Neural progenitor cell (in vitro differentiated cells): Measurements from ENCODE around the gene LCTL.

Experiments used
- EZH2phosphoT487 ChIP-seq: fragments of 200-600 bp; sonication (generic); IDR thresholded peaks from 2 replicates; pipeline ENCODE4 v1.6.1; 2017; ENCODE audit warnings: antibody characterized with exemption
- TF ChIP-seq, protein P1 (sequence below): fragments of 200-600 bp; sonication (generic); IDR thresholded peaks from 2 replicates; pipeline ENCODE4 v1.5.1; 2017; ENCODE audit warnings: antibody characterized with exemption, mild to moderate bottlenecking

DNA sequence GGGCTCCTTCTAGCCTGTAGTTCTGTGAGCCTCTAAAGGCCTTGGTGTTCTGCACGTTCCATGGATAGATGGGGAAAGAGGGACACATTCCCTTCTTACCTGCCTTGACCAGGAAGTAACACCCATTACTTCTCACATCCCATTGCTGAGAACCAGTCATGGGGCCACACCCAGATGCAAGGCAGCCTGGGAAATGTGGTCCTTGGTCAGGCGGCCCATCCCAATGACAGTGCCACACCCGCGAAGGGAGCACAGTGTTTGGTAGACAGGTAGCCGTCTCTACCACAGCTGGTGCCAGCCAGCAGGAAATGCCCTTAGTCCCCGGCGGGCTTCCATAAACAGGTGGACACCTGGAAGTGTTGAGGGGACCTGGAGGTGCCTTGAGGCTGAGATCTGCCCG lies 23.2 kb upstream of the LCTL start:
- TF ChIP-seq, protein P1, sequence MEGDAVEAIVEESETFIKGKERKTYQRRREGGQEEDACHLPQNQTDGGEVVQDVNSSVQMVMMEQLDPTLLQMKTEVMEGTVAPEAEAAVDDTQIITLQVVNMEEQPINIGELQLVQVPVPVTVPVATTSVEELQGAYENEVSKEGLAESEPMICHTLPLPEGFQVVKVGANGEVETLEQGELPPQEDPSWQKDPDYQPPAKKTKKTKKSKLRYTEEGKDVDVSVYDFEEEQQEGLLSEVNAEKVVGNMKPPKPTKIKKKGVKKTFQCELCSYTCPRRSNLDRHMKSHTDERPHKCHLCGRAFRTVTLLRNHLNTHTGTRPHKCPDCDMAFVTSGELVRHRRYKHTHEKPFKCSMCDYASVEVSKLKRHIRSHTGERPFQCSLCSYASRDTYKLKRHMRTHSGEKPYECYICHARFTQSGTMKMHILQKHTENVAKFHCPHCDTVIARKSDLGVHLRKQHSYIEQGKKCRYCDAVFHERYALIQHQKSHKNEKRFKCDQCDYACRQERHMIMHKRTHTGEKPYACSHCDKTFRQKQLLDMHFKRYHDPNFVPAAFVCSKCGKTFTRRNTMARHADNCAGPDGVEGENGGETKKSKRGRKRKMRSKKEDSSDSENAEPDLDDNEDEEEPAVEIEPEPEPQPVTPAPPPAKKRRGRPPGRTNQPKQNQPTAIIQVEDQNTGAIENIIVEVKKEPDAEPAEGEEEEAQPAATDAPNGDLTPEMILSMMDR: no peak
- TF ChIP-seq EZH2phosphoT487: no peak
